AG09319 (cell line): ENCODE results near the gene IGF2BP3.

ENCODE experiments used
- DNase-seq: peaks from one replicate; pipeline ENCODE4 v3.0.0-alpha.2; 2010; ENCODE audit warnings: low read depth; ENCODE audit errors: extremely low read depth
- CTCF ChIP-seq: IDR thresholded peaks from 2 replicates; pipeline ENCODE4 v1.5.1; 2011; ENCODE audit warnings: low read depth, mild to moderate bottlenecking, inconsistent platforms, low read length, moderate library complexity

IGF2BP3 gene

DNA sequence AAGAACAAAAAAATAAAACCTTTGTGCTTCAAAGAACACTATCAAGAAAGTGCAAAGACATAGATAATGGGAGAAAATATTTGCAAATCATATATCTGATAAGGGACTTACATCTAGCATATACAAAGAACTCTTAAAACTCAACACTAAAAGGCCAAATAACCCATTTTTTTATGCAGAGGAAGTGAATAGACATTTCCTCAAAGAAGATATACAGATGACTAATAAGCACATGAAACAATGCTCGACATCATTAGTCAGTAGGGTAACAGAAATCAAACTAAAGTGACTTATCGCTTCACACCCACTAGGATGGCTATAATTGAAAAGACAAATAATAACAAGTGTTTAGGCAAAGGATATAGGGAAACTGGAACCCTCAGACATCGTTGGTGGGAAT, 93.2 kb downstream of the IGF2BP3 start:
- no peak for DNase-seq
- no peak for TF ChIP-seq CTCF

DNA sequence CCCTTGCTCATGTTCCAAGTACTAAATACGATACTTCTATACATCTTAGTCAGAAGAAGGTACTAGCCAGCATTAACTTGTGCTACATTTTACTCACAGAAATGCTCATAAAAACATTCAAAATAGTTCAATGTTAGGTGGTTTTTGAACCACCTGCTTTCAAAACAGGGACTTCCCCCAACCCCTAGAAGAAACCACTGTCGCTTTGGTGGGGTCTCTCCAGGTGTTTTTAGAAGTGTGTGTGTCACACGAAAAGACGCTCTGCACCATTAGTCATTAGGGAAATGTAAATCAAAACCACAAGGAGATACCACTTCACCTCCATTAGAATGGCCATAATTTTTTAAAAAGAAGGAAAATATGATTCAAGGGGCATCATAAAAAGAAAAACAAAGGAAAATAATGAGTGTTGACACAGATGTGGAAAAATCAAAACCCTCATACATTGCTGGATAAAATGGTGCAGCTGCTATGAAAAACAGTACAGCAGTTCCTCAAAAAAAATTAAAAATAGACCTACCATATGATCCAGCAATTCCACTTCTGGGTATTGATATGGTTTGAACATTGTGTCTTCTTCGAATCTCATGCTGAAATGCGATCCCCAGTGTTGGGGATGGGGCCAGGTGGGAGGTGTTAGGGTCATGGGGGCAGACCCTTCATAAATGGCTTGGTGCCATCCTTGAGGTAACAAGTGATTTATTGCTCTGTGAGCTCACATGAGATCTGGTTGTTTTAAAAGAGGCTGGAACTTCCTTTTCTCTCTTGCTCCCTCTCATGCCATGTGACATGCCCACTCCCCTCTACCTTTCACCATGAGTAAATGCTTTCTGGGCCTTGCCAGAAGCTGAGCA, 96.9 kb downstream of the IGF2BP3 start:
- no peak for TF ChIP-seq CTCF
- DNase-seq = no peak

GRCh38 chr7:23372611-23373010, 97.7 kb downstream of the IGF2BP3 start:
- DNase-seq = no peak
- TF ChIP-seq CTCF = no peak

GRCh38 chr7:23371654-23372053, 98.6 kb downstream of the IGF2BP3 start:
- DNase-seq = no peak
- no peak for TF ChIP-seq CTCF

DNA sequence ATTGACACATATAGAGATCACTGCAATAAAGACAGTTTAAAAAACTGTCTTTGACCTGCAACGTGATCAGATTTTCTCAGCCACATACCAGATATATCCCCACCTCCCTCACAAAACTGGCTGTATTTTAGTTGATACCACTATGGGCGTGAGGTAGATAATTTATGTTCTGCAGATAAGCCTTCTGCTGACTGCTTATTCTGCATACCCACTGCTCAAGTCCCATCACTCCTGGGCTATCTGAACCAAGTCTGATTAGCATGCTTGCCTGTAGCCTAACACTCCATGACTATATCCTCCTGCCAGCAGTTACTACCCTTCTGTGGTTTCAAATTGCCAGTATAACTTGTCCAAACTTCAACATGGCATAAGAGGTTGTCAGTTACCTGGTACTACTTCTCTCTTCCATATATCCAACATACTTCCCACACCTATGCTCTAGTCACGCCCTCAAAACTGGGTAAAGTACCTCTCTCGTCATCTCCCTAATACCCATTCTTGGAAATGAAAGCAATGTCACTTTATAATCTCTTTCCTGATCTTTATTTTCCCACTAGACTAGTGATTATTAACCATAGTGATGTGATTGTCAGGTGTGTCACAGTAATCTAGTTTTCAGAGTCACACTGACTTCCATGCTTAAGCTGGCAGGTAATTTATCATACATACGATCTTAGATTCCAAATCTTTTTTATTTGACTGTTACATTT, 100.4 kb downstream of the IGF2BP3 start:
- TF ChIP-seq CTCF = no peak
- no peak for DNase-seq

DNA sequence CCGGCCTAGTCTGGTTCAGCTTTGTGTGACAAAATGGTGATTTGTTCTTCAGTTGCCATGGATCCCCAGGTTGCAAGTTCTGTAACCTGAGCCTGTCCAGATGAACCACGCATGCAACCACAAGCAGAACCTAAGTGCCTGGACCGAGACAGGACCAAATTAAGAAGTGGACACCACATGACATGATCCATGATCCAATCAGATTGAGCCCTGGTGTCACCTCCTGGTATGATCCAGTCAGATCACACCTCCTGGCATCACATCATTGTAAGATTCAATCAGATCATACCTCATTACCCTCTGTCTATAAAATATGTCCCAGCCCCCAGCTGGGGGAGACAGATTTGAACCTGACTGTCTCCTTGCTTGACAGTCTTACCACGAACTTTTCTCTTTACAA, 101.2 kb downstream of the IGF2BP3 start:
- TF ChIP-seq CTCF = no peak
- no peak for DNase-seq

DNA sequence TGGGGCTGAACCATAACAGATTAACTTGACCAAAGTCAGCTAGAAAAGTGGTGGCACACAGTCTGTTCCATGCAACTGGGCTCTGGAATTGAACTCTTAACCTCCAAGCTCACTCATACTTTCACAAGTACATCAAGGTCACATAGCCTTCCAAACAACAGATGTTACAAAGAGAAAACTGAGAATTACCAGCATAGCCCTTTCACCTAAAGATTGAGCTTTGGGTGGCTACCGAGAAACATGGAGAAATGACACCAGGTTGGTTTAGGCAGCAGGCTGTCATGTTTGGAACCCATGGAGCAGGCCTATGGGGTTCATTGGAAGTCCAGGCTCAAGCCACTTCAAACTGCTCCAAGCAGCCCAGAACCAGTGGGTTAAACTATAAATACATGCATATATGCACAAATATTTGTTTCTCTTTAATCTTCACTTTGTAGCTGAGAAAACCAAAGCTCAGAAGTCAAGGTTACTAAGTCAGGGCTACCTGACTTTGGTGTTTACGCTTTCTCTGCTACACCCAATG, 112.1 kb downstream of the IGF2BP3 start:
- no peak for TF ChIP-seq CTCF
- DNase-seq = no peak
